Suprapubic skin (tissue), 4 donors: ENCODE results near the gene PGBD4. TPM values are rescaled to one million over a fixed set of nuclear protein-coding genes. Genes with fewer than 3 reads are reported as not detected.

ENCODE experiments used
- DNase-seq, 2 donors: peaks; one replicate each; pipeline ENCODE4 v3.0.0-alpha.2; 2019; ENCODE audit warnings: low spot score in 2 of 2
- H3K27ac ChIP-seq: fragments of 200-600 bp; sonication (generic); one replicate; pipeline ENCODE4 v1.5.1; 2019
- H3K27me3 ChIP-seq: fragments of 200-600 bp; sonication (generic); one replicate; pipeline ENCODE4 v1.5.1; 2019
- H3K36me3 ChIP-seq: fragments of 200-600 bp; sonication (generic); one replicate; pipeline ENCODE4 v1.5.1; 2019
- H3K4me1 ChIP-seq: fragments of 200-600 bp; sonication (generic); one replicate; pipeline ENCODE4 v1.5.1; 2019
- H3K4me3 ChIP-seq: fragments of 200-600 bp; sonication (generic); one replicate; pipeline ENCODE4 v1.5.1; 2019; ENCODE audit warnings: mild to moderate bottlenecking
- H3K9me3 ChIP-seq: fragments of 200-600 bp; sonication (generic); one replicate; pipeline ENCODE4 v1.5.1; 2019
- EP300 ChIP-seq: sonication (generic); formaldehyde crosslinking; IDR thresholded peaks from one replicate; pipeline ENCODE4 v1.6.1; 2017; ENCODE audit warnings: antibody characterized with exemption
- POLR2A ChIP-seq, 2 donors: fragments of 450-650 bp; IDR thresholded peaks; one replicate each; pipeline ENCODE4 v1.6.1; 2017; ENCODE audit warnings: antibody characterized with exemption in 2 of 2, mild to moderate bottlenecking in 2 of 2, moderate library complexity in 2 of 2
- POLR2AphosphoS5 ChIP-seq, 3 donors: sonication (generic); formaldehyde crosslinking; IDR thresholded peaks; one replicate each; pipeline ENCODE4 v1.6.1; 2017; ENCODE audit warnings: antibody characterized with exemption in 3 of 3
- WGBS: methylation state at CpG from one replicate; pipeline ENCODE4 v1.1.5; 2018; 5-methylcytosine and 5-hydroxymethylcytosine counted together
- total RNA-seq, 4 donors: library from RNA; depleted of rRNA; stranded (reverse); fragments of >200 nt; gene quantifications; one replicate each; pipeline ENCODE4 v1.1.0, GENCODE V29; 2016
- TF ChIP-seq, protein P1 (sequence below), 2 donors: fragments of 200-600 bp in 1 of 2; fragments of 450-650 bp in 1 of 2; sonication (generic) in 1 of 2; IDR thresholded peaks; one replicate each; pipeline ENCODE4 v1.5.1; 2016 to 2019; ENCODE audit warnings: antibody characterized with exemption in 2 of 2, mild to moderate bottlenecking in 1 of 2, moderate library complexity in 1 of 2

Gene PGBD4
- total RNA-seq, 4 donors from 2014 or later = 0.83 to 2.3 (median 1.4) TPM

GRCh38 chr15:34059476-34059875 is 42.4 kb upstream of the PGBD4 start:
- Histone ChIP-seq H3K27ac (no peak overlapping the region), H3K4me1 (no peaks in the 10 kb centered on the region), H3K9me3 (no peaks in the 10 kb centered on the region), H3K4me3 (no peak overlapping the region), H3K36me3 (no peaks in the 10 kb centered on the region), H3K27me3 (no peaks in the 10 kb centered on the region)
- WGBS = 33% methylated on average over 2 of the region's 2 CpGs
- no peak for DNase-seq
- no peak for TF ChIP-seq EP300
- TF ChIP-seq POLR2A (IDR thresholded peaks at IDR 0.05) = no peak
- TF ChIP-seq, protein P1, sequence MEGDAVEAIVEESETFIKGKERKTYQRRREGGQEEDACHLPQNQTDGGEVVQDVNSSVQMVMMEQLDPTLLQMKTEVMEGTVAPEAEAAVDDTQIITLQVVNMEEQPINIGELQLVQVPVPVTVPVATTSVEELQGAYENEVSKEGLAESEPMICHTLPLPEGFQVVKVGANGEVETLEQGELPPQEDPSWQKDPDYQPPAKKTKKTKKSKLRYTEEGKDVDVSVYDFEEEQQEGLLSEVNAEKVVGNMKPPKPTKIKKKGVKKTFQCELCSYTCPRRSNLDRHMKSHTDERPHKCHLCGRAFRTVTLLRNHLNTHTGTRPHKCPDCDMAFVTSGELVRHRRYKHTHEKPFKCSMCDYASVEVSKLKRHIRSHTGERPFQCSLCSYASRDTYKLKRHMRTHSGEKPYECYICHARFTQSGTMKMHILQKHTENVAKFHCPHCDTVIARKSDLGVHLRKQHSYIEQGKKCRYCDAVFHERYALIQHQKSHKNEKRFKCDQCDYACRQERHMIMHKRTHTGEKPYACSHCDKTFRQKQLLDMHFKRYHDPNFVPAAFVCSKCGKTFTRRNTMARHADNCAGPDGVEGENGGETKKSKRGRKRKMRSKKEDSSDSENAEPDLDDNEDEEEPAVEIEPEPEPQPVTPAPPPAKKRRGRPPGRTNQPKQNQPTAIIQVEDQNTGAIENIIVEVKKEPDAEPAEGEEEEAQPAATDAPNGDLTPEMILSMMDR (IDR thresholded peaks at IDR 0.05) = no peak
- TF ChIP-seq POLR2AphosphoS5 (IDR thresholded peaks at IDR 0.05) = no peak

- Histone ChIP-seq H3K27me3 (no peaks in the 10 kb centered on the region), H3K9me3 (no peaks in the 10 kb centered on the region), H3K27ac (no peak overlapping the region), H3K4me1 (peaks cover 2% of the 10 kb centered on the region), H3K4me3 (no peak overlapping the region), H3K36me3 (no peaks in the 10 kb centered on the region)
- no peak for DNase-seq
- 69% methylated on average over 3 of the region's 3 CpGs for WGBS
- TF ChIP-seq EP300 (no peak), POLR2AphosphoS5 (IDR thresholded peaks at IDR 0.05) (no peak), POLR2A (IDR thresholded peaks at IDR 0.05) (no peak)
Observed at GRCh38 chr15:34059946-34060345, 41.9 kb upstream of the PGBD4 start.

DNA sequence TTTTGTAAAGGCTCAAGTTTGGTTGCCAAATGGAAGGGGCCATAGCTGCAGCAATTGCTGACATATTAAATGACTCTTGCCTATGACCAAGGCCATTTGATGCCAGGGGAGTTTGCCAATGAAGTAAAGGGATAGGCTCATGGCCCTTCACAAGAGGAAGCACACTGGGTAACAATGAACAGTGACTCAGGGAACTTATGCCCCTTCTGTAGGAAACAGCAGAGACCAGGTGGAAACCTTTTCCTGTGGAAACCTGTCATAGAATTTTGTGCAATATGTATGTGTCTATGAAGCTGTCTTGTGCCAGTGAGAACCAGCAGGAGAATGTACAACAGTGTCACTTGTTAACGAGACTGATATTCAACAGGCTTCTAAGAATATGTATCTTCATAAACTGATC is 37.4 kb upstream of the PGBD4 start:
- Histone ChIP-seq H3K9me3 (no peaks in the 10 kb centered on the region), H3K27ac (no peak overlapping the region), H3K4me1 (peaks cover 22% of the 10 kb centered on the region), H3K4me3 (no peak overlapping the region), H3K27me3 (no peaks in the 10 kb centered on the region), H3K36me3 (no peaks in the 10 kb centered on the region)
- TF ChIP-seq, protein P1 (IDR thresholded peaks at IDR 0.05) = no peak
- TF ChIP-seq POLR2A (IDR thresholded peaks at IDR 0.05) (no peak), POLR2AphosphoS5 (IDR thresholded peaks at IDR 0.05) (no peak), EP300 (no peak)
- 6% methylated on average over 1 of the region's 1 CpG for WGBS
- DNase-seq = no peak

DNA sequence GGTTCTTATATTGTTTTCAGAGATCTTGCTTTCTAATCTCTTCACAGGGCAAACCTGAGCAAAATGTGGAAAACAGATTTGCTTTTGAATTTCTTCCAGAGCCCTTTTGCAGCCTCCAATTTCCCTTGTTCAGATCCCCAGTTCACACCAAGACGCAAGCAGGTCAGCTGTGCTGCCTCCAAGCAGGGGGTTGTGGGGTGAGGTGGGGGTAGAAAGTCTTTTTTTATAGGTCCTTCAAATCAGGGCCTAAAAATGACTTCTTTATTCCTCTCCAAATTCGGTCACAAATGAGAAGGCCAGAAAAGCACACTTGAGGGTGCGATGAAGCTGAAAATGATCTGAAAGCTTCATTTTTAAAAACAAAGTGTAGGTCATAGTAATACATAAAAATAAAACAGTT is 36.6 kb upstream of the PGBD4 start:
- 74% methylated on average over 3 of the region's 3 CpGs for whole genome bisulfite sequencing

GRCh38 chr15:34065941-34066340 is 35.9 kb upstream of the PGBD4 start:
- H3K27ac ChIP-seq = peak overlapping the region; percentile 77
- 57% methylated on average over 8 of the region's 8 CpGs for WGBS
- no peak for DNase-seq

More for the DNA sequence above, 36.6 kb upstream of the PGBD4 start:
- TF ChIP-seq EP300 (no peak), POLR2A (IDR thresholded peaks at IDR 0.05) (no peak), POLR2AphosphoS5 (IDR thresholded peaks at IDR 0.05) (no peak)
- TF ChIP-seq, protein P1 (IDR thresholded peaks at IDR 0.05) = no peak
- no peak for DNase-seq
- Histone ChIP-seq H3K27me3 (no peaks in the 10 kb centered on the region), H3K27ac (peak overlapping the region; percentile 48), H3K9me3 (no peaks in the 10 kb centered on the region), H3K4me3 (no peak overlapping the region), H3K4me1 (peaks cover 22% of the 10 kb centered on the region), H3K36me3 (no peaks in the 10 kb centered on the region)

More at GRCh38 chr15:34065941-34066340, 35.9 kb upstream of the PGBD4 start:
- no peak overlapping the region for H3K4me3 ChIP-seq
- no peak for TF ChIP-seq EP300
- TF ChIP-seq, protein P1 (IDR thresholded peaks at IDR 0.05) = no peak
- peak in 1 of 3 donors; percentile 7 for TF ChIP-seq POLR2AphosphoS5 (IDR thresholded peaks at IDR 0.05)
- TF ChIP-seq POLR2A (IDR thresholded peaks at IDR 0.05) = no peak
- H3K9me3 ChIP-seq = no peaks in the 10 kb centered on the region
- no peaks in the 10 kb centered on the region for H3K27me3 ChIP-seq
- H3K4me1 ChIP-seq = peaks cover 22% of the 10 kb centered on the region
- no peaks in the 10 kb centered on the region for H3K36me3 ChIP-seq
